ENCODE results near the gene FGFR3.
"Not testable (repeated sequence)": the region's sequence is repeated elsewhere in the genome, so short reads cannot be mapped to it uniquely, and the experiment has no call there.

FGFR3 gene

GRCh38 chr4:1843852-1844251, 50.8 kb downstream of the FGFR3 start:
- no peak for DNase-seq

GRCh38 chr4:1844618-1845017, 51.5 kb downstream of the FGFR3 start:
- DNase-seq: not testable (repeated sequence)

GRCh38 chr4:1846580-1846979, 53.5 kb downstream of the FGFR3 start:
- no peak for DNase-seq

GRCh38 chr4:1850276-1850675, 57.2 kb downstream of the FGFR3 start:
- DNase-seq: no peak

GRCh38 chr4:1851160-1851559, 58.1 kb downstream of the FGFR3 start:
- no peak for DNase-seq

GRCh38 chr4:1851575-1852410, 58.7 kb downstream of the FGFR3 start:
- no peak for DNase-seq

- no peak for DNase-seq
These were observed 60.0 kb downstream of the FGFR3 start for GRCh38 chr4:1852904-1853623.

- DNase-seq: no peak
These were observed 61.7 kb downstream of the FGFR3 start for GRCh38 chr4:1854752-1855151.

- DNase-seq: peak; percentile 29
These were observed 62.4 kb downstream of the FGFR3 start for GRCh38 chr4:1855333-1856070.

- DNase-seq: peak; percentile 95
These were observed 63.2 kb downstream of the FGFR3 start, which contains the start of gene LETM1 for GRCh38 chr4:1856071-1856942. LETM1 (minus strand) TSS chr4:1856156; CDS start chr4:1855950, 206 bp downstream.

GRCh38 chr4:1856943-1857699, 64.0 kb downstream of the FGFR3 start:
- DNase-seq: peak; percentile 39

- DNase-seq: no peak
These were observed 64.8 kb downstream of the FGFR3 start for GRCh38 chr4:1857931-1858330.

Data from NCI-H69 (cell line).